Lower leg skin (tissue), 3 donors: ENCODE results near the gene MS4A3.

Experiments
- POLR2A ChIP-seq, 2 donors: fragments of 450-650 bp; IDR thresholded peaks; one replicate each; pipeline ENCODE4 v1.6.1; 2016 to 2017; ENCODE audit warnings: antibody characterized with exemption in 2 of 2, mild to moderate bottlenecking in 1 of 2, moderate library complexity in 1 of 2
- TF ChIP-seq, protein P1 (sequence below), 3 donors: fragments of 450-650 bp; IDR thresholded peaks; one replicate each; pipeline ENCODE4 v1.5.1; 2016; ENCODE audit warnings: antibody characterized with exemption in 3 of 3, mild to moderate bottlenecking in 3 of 3, moderate library complexity in 2 of 3

DNA sequence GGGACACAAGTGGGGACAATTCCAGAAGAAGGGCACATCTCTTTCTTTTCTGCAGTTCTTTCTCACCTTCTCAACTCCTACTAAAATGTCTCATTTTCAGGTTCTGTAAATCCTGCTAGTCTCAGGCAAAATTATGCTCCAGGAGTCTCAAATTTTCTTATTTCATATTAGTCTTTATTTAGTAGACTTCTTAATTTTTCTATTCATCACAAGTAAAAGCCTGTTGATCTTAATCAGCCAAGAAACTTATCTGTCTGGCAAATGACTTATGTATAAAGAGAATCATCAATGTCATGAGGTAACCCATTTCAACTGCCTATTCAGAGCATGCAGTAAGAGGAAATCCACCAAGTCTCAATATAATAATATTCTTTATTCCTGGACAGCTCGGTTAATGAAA lies 31.9 kb downstream of the MS4A3 start, which contains the start of gene MS4A2:
- TF ChIP-seq, protein P1, sequence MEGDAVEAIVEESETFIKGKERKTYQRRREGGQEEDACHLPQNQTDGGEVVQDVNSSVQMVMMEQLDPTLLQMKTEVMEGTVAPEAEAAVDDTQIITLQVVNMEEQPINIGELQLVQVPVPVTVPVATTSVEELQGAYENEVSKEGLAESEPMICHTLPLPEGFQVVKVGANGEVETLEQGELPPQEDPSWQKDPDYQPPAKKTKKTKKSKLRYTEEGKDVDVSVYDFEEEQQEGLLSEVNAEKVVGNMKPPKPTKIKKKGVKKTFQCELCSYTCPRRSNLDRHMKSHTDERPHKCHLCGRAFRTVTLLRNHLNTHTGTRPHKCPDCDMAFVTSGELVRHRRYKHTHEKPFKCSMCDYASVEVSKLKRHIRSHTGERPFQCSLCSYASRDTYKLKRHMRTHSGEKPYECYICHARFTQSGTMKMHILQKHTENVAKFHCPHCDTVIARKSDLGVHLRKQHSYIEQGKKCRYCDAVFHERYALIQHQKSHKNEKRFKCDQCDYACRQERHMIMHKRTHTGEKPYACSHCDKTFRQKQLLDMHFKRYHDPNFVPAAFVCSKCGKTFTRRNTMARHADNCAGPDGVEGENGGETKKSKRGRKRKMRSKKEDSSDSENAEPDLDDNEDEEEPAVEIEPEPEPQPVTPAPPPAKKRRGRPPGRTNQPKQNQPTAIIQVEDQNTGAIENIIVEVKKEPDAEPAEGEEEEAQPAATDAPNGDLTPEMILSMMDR (IDR thresholded peaks at IDR 0.05), result no peak
- no peak for TF ChIP-seq POLR2A (IDR thresholded peaks at IDR 0.05)
